ENCODE measurements around the gene WDR83.

The WDR83 gene

GRCh38 chr19:12667731-12668302 lies 1.2 kb downstream of the WDR83 start:
- peak overlapping the region; percentile 96 for H3K4me3 ChIP-seq (ENCODE audit: low read length)
- TF ChIP-seq, protein P1, sequence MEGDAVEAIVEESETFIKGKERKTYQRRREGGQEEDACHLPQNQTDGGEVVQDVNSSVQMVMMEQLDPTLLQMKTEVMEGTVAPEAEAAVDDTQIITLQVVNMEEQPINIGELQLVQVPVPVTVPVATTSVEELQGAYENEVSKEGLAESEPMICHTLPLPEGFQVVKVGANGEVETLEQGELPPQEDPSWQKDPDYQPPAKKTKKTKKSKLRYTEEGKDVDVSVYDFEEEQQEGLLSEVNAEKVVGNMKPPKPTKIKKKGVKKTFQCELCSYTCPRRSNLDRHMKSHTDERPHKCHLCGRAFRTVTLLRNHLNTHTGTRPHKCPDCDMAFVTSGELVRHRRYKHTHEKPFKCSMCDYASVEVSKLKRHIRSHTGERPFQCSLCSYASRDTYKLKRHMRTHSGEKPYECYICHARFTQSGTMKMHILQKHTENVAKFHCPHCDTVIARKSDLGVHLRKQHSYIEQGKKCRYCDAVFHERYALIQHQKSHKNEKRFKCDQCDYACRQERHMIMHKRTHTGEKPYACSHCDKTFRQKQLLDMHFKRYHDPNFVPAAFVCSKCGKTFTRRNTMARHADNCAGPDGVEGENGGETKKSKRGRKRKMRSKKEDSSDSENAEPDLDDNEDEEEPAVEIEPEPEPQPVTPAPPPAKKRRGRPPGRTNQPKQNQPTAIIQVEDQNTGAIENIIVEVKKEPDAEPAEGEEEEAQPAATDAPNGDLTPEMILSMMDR (conservative IDR thresholded peaks at IDR 0.05; ENCODE audit: low read depth, low read length), result no peak

DNA sequence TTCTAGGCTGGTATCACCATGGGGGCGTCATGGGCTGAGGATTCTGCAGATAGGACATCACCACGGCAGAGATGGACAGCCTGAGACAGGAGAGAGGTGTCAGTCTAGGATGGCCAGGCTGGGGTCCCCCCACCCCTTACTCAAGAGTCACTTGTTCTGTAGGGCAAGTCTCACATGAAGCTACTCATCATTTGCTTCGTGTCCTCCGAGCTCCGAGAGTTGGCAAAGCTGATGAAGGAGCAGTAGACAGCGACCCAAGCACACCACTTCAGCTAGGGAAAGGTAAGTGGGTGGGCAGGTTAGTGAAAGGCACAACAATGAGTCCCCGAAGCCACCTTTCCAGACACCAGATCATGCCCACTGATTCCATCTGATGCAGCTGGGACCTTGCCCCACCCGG lies 1.7 kb downstream of the WDR83 start:
- TF ChIP-seq, protein P1 (conservative IDR thresholded peaks at IDR 0.05; ENCODE audit: low read depth, low read length), result no peak
- H3K4me3 ChIP-seq (ENCODE audit: low read length), result peak overlapping the region; percentile 96
- no peak for DNase-seq (ENCODE audit: low read depth)

More at GRCh38 chr19:12667731-12668302, 1.2 kb downstream of the WDR83 start:
- DNase-seq (ENCODE audit: low read depth), result no peak

DNA sequence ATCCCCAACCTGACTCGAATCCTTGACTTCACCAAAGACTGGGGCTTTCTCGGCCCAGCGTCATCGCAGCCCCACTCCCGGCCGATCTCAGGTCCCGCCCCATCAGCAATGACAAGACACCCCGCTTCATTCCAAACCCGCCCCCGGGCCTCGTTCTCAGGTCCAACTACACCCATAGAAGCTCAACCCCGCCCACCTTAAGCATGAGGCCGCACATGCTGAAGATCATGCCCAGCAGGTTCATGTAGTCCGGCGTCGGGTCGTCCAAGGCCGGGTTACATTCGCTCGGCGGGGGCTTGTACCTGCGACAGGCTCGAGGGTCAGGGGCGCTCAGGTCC lies 2.3 kb downstream of the WDR83 start:
- H3K4me3 ChIP-seq (ENCODE audit: low read length), result peak overlapping the region; percentile 96
- no peak for DNase-seq (ENCODE audit: low read depth)
- TF ChIP-seq, protein P1 (conservative IDR thresholded peaks at IDR 0.05; ENCODE audit: low read depth, low read length), result no peak

DNA sequence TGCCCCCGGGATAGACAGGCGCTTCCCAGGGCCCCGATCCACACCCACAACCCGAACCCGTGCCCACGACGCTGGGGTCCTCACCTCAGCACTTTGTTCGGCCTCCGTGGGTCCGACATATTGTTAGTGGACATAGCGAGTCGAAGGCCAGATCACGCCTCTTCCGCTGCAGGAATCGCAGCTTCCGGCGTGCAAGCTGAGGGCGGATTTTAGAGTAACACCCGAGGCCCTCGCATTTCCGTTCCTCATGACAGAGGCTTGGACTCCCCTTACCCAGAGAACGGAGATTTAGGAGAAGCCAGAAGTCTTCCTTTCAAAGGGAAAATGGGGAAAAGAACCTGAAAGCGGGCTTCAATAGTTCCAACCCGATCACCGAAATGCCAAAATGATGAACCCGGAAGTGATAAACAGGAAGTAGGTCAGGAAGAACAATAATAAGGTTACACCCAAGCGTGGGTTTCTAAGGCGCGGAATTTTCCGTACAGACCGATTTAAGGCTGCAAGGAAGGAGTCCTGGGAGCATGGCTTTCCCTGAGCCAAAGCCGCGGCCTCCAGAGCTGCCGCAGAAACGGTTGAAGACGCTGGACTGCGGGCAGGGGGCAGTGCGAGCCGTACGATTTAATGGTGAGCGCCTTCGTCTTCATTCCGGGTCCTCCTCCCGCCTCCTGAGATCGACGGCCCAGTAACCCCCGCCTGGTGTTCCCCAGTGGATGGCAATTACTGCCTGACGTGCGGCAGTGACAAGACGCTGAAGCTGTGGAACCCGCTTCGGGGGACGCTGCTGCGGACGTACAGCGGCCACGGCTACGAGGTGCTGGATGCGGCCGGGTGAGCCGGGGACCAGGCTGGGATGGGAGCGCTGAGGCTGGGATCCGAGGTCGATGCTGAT lies 2.9 kb downstream of the WDR83 start:
- peak; percentile 48 for DNase-seq (ENCODE audit: low read depth)
- TF ChIP-seq, protein P1 (conservative IDR thresholded peaks at IDR 0.05; ENCODE audit: low read depth, low read length), result no peak
- peak overlapping the region; percentile 96 for H3K4me3 ChIP-seq (ENCODE audit: low read length)

- H3K4me3 ChIP-seq (ENCODE audit: low read length), result peak overlapping the region; percentile 96
- no peak for DNase-seq (ENCODE audit: low read depth)
- TF ChIP-seq, protein P1 (conservative IDR thresholded peaks at IDR 0.05; ENCODE audit: low read depth, low read length), result no peak
Observed at GRCh38 chr19:12670159-12670928, 3.7 kb downstream of the WDR83 start.

DNA sequence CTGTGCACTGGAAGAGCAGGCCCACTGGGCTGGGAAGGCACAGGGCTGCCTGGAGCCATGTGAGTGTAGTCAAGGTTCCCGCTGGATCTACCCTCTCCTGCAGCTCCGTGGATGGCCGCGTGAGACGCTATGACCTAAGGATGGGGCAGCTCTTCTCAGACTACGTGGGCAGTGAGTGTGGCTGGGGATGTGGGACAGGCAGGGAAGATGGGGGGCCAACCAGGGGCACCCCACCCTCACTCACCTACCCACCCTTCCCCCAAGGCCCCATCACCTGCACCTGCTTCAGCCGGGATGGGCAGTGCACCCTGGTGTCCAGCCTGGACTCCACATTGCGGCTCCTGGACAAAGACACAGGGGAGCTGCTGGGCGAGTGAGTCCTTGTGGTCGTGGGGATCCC lies 6.1 kb downstream of the WDR83 start:
- no peak for DNase-seq (ENCODE audit: low read depth)
- H3K4me3 ChIP-seq (ENCODE audit: low read length), result no peak overlapping the region
- TF ChIP-seq, protein P1 (conservative IDR thresholded peaks at IDR 0.05; ENCODE audit: low read depth, low read length), result no peak
